Right lobe of liver (tissue), 6 donors: ENCODE results near the gene AKAP10. TPM values are rescaled to one million over a fixed set of nuclear protein-coding genes. Genes with fewer than 3 reads are reported as not detected.
A peak's percentile ranks its signal among the peaks of the same experiment; 100 is the strongest.

ENCODE experiments used
- ATAC-seq, 4 donors: fragments of 200-7000 bp; cut with Tn5 transposase; one replicate each; pipeline ENCODE4 v1.9.1; 2020; ENCODE audit warnings: mild to moderate bottlenecking in 4 of 4, moderate library complexity in 4 of 4
- DNase-seq, 3 donors: peaks; one replicate each; pipeline ENCODE4 v3.0.0-alpha.2; 2020
- H3K27ac ChIP-seq, 3 donors: fragments of 200-600 bp; one replicate each; pipeline ENCODE4 v1.8.0; 2022
- H3K27me3 ChIP-seq, 2 donors: fragments of 200-600 bp; one replicate each; pipeline ENCODE4 v1.8.0; 2022
- H3K36me3 ChIP-seq, 4 donors: fragments of 200-600 bp; sonication (generic) in 1 of 4; one replicate each; pipeline versions ENCODE4 v1.5.1 to v1.8.0; 2017 to 2022; ENCODE audit warnings: control low read depth in 1 of 4
- H3K4me1 ChIP-seq, 4 donors: fragments of 200-600 bp; sonication (generic) in 1 of 4; one replicate each; pipeline versions ENCODE4 v1.5.1 to v1.8.0; 2017 to 2022; ENCODE audit warnings: control low read depth in 1 of 4
- H3K4me3 ChIP-seq, 3 donors: fragments of 200-600 bp; one replicate each; pipeline ENCODE4 v1.8.0; 2022
- H3K9me3 ChIP-seq, 4 donors: fragments of 200-600 bp; sonication (generic) in 1 of 4; one replicate each; pipeline versions ENCODE4 v1.5.1 to v1.8.0; 2017 to 2022; ENCODE audit warnings: control low read depth in 1 of 4
- CTCF ChIP-seq, 4 donors: fragments of 200-600 bp in 3 of 4; fragments of 450-650 bp in 1 of 4; IDR thresholded peaks; one replicate each; pipeline versions ENCODE4 v1.5.1 to v1.8.0; 2016 to 2022; ENCODE audit warnings: antibody characterized with exemption in 4 of 4, mild to moderate bottlenecking in 2 of 4
- POLR2A ChIP-seq: fragments of 450-650 bp; IDR thresholded peaks from one replicate; pipeline ENCODE4 v1.6.1; 2017; ENCODE audit warnings: antibody characterized with exemption, mild to moderate bottlenecking
- WGBS: methylation state at CpG from one replicate; pipeline ENCODE4 v1.1.6; 2018; ENCODE audit warnings: low coverage, low lambda C conversion rate; ENCODE audit not compliant: insufficient coverage; ENCODE audit errors: missing lambda C conversion rate; 5-methylcytosine and 5-hydroxymethylcytosine counted together
- intact Hi-C, 2 donors: fragments of 100-400 bp; cut with DNase I; formaldehyde crosslinking; loops; one replicate each; pipeline versions ENCODE4 v1.11.2 to v1.14.1; 2022
- total RNA-seq, 6 experiments: library from RNA; depleted of rRNA in 2 of 6; stranded (reverse); fragments of >200 nt in 2 of 6; fragmentation: NEBNext Ultra II Directional in 3 of 6; extraction: Animal tissue kit (Norgen Biotek cat#: 25700) in 3 of 6; gene quantifications; one replicate each; pipeline versions ENCODE4 v1.1.0 to v1.2.4, GENCODE V29; 2016 to 2023
- donor health status: DM: no; HTN: yes; CAD: no.
- donor health status: DM: no; HTN: no; CAD: no.
- donor health status: DM: no; HTN: no; CAD: no.
- donor health status: DM: no; HTN: yes; CAD: no.
- donor health status: DM: no; HTN: yes; CAD: no.

AKAP10 gene
- total RNA-seq, 6 experiments from 2014 or later = 8.6 to 13.1 (median 10.6) TPM

- intact Hi-C loops = loop anchor here (10.0 kb wide), 2 partner anchors 86 to 116 kb away; no protein-coding TSS in a partner anchor
- Histone ChIP-seq H3K4me1 (peaks cover 0 to 7% (median 0%) of the 10 kb centered on the region in 4 donors), H3K9me3 (no peaks in the 10 kb centered on the region), H3K27me3 (peaks cover 0 to 14% of the 10 kb centered on the region in 2 donors), H3K27ac (no peak overlapping the region), H3K36me3 (no peaks in the 10 kb centered on the region), H3K4me3 (peak overlapping the region; percentile 41 to 58 (median 46))
- no peak for TF ChIP-seq CTCF (IDR thresholded peaks at IDR 0.05)
- TF ChIP-seq POLR2A = no peak
- ATAC-seq = peak; percentile 45 to 59 (median 53)
- peak in 1 of 3 donors; percentile 35 for DNase-seq
- 29% methylated on average over 5 of the region's 35 CpGs for WGBS
These were observed 30.8 kb upstream of the AKAP10 start for GRCh38 chr17:20008242-20009051.

GRCh38 chr17:19996502-19996901 is 18.9 kb upstream of the AKAP10 start:
- TF ChIP-seq CTCF (IDR thresholded peaks at IDR 0.05) (no peak), POLR2A (no peak)
- no peaks in the 10 kb centered on the region for H3K9me3 ChIP-seq
- ATAC-seq (no peak), DNase-seq (no peak)
- H3K27me3 ChIP-seq = no peaks in the 10 kb centered on the region
- no peaks in the 10 kb centered on the region for H3K4me1 ChIP-seq
- intact Hi-C loops = loop anchor here (10.0 kb wide), 2 partner anchors 108 to 118 kb away; no protein-coding TSS in a partner anchor
- H3K36me3 ChIP-seq = no peaks in the 10 kb centered on the region
- H3K27ac ChIP-seq = no peak overlapping the region
- no peak overlapping the region for H3K4me3 ChIP-seq
- 59% methylated on average over 2 of the region's 5 CpGs for WGBS

- ATAC-seq (no peak), DNase-seq (no peak)
- H3K4me3 ChIP-seq = no peak overlapping the region
- H3K36me3 ChIP-seq = no peaks in the 10 kb centered on the region
- no peaks in the 10 kb centered on the region for H3K9me3 ChIP-seq
- intact Hi-C loops = loop anchor here (10.0 kb wide), 2 partner anchors 109 to 119 kb away; no protein-coding TSS in a partner anchor
- no peaks in the 10 kb centered on the region for H3K27me3 ChIP-seq
- H3K27ac ChIP-seq = no peak overlapping the region
- no peaks in the 10 kb centered on the region for H3K4me1 ChIP-seq
- 60% methylated on average over 1 of the region's 1 CpG for WGBS
- TF ChIP-seq POLR2A (no peak), CTCF (IDR thresholded peaks at IDR 0.05) (no peak)
These were observed 18.5 kb upstream of the AKAP10 start for GRCh38 chr17:19996086-19996485.

- H3K36me3 ChIP-seq = no peaks in the 10 kb centered on the region
- intact Hi-C loops = loop anchor here (10.0 kb wide), 2 partner anchors 112 to 122 kb away; no protein-coding TSS in a partner anchor
- H3K9me3 ChIP-seq = no peaks in the 10 kb centered on the region
- H3K4me1 ChIP-seq = no peaks in the 10 kb centered on the region
- ATAC-seq = peak; percentile 100
- no peak overlapping the region for H3K4me3 ChIP-seq
- 44% methylated on average over 12 of the region's 24 CpGs for WGBS
- no peak overlapping the region for H3K27ac ChIP-seq
- peak; percentile 90 to 92 (median 91) for DNase-seq
- no peaks in the 10 kb centered on the region for H3K27me3 ChIP-seq
- TF ChIP-seq CTCF (IDR thresholded peaks at IDR 0.05) = peak; percentile 71 to 79 (median 79)
- no peak for TF ChIP-seq POLR2A
These were observed 15.4 kb upstream of the AKAP10 start for GRCh38 chr17:19992803-19993713.
